Activated CD4-positive, alpha-beta T cell treated with anti-CD3 and anti-CD28 coated beads for 4 hours (primary cell): ENCODE results near the gene NEB.
"Not testable (repeated sequence)": the region's sequence is repeated elsewhere in the genome, so short reads cannot be mapped to it uniquely, and the experiment has no call there.

ENCODE experiments used
- DNase-seq, 2 donors: peaks; one replicate each; pipeline ENCODE4 v3.0.0-alpha.2; 2020

The NEB gene

GRCh38 chr2:151607459-151608424 is 126.5 kb downstream of the NEB start:
- DNase-seq: not testable (repeated sequence)

- DNase-seq: not testable (repeated sequence)
Measured at GRCh38 chr2:151603530-151603929, 130.7 kb downstream of the NEB start.

- not testable (repeated sequence) for DNase-seq
Measured at GRCh38 chr2:151602402-151602801, 131.9 kb downstream of the NEB start.

- DNase-seq: not testable (repeated sequence)
Measured at GRCh38 chr2:151601803-151602202, 132.5 kb downstream of the NEB start.

- DNase-seq: not testable (repeated sequence)
Measured at GRCh38 chr2:151596903-151597608, 137.2 kb downstream of the NEB start.

- DNase-seq: not testable (repeated sequence)
Measured at GRCh38 chr2:151591908-151592255, 142.4 kb downstream of the NEB start.

GRCh38 chr2:151591250-151591907 is 142.9 kb downstream of the NEB start:
- not testable (repeated sequence) for DNase-seq

- not testable (repeated sequence) for DNase-seq
Measured at GRCh38 chr2:151581300-151581699, 153.0 kb downstream of the NEB start.

GRCh38 chr2:151580697-151581096 is 153.6 kb downstream of the NEB start:
- not testable (repeated sequence) for DNase-seq

GRCh38 chr2:151577116-151577515 is 157.2 kb downstream of the NEB start:
- no peak for DNase-seq

GRCh38 chr2:151576080-151576479 is 158.2 kb downstream of the NEB start:
- DNase-seq: no peak

GRCh38 chr2:151575338-151575737 is 158.9 kb downstream of the NEB start:
- DNase-seq: no peak

GRCh38 chr2:151570191-151570590 is 164.1 kb downstream of the NEB start:
- DNase-seq: no peak

GRCh38 chr2:151569167-151569566 is 165.1 kb downstream of the NEB start:
- DNase-seq: no peak

- no peak for DNase-seq
Measured at GRCh38 chr2:151568501-151568900, 165.8 kb downstream of the NEB start.

- no peak for DNase-seq
Measured at GRCh38 chr2:151567006-151567405, 167.3 kb downstream of the NEB start.

- DNase-seq: no peak
Measured at GRCh38 chr2:151562398-151562797, 171.9 kb downstream of the NEB start.

- DNase-seq: no peak
Measured at GRCh38 chr2:151560289-151560688, 174.0 kb downstream of the NEB start.

GRCh38 chr2:151559431-151559830 is 174.8 kb downstream of the NEB start:
- DNase-seq: not testable (repeated sequence)

GRCh38 chr2:151557883-151558282 is 176.4 kb downstream of the NEB start:
- not testable (repeated sequence) for DNase-seq

GRCh38 chr2:151556121-151556520 is 178.2 kb downstream of the NEB start:
- DNase-seq: no peak

GRCh38 chr2:151552287-151552686 is 182.0 kb downstream of the NEB start:
- DNase-seq: no peak

GRCh38 chr2:151551556-151551955 is 182.7 kb downstream of the NEB start:
- no peak for DNase-seq
